Dendritic cell treated with granulocyte-macrophage colony-stimulating factor and Interleukin-4, amounts not matched to agents 40 ng/mL and 50 ng/mL, for 4 days (primary cell): Measurements from ENCODE around the gene UBL3.

Source experiments
- H3K27ac Mint-ChIP-seq: one replicate; pipeline ENCODE4 v1.8.0; 2022; ENCODE audit warnings: mild to moderate bottlenecking, mixed read lengths
- H3K27me3 Mint-ChIP-seq: one replicate; pipeline ENCODE4 v1.8.0; 2022; ENCODE audit warnings: mild to moderate bottlenecking, mixed read lengths
- H3K36me3 Mint-ChIP-seq: one replicate; pipeline ENCODE4 v1.8.0; 2022; ENCODE audit warnings: low read depth, mixed read lengths
- H3K4me1 Mint-ChIP-seq: one replicate; pipeline ENCODE4 v1.8.0; 2022; ENCODE audit warnings: low read depth, mixed read lengths
- H3K4me3 Mint-ChIP-seq: one replicate; pipeline ENCODE4 v1.8.0; 2022; ENCODE audit warnings: mild to moderate bottlenecking, moderate library complexity, mixed read lengths
- H3K9me3 Mint-ChIP-seq: one replicate; pipeline ENCODE4 v1.8.0; 2022; ENCODE audit warnings: mixed read lengths
- intact Hi-C: fragments of 100-400 bp; cut with micrococcal nuclease; formaldehyde crosslinking; loops from one replicate; pipeline ENCODE4 v1.15.0; 2022

The UBL3 gene

GRCh38 chr13:29718694-29719093, 131.7 kb downstream of the UBL3 start:
- Mint-ChIP-seq H3K27ac (no peak overlapping the region), H3K4me3 (no peak overlapping the region), H3K9me3 (no peaks in the 10 kb centered on the region), H3K4me1 (no peaks in the 10 kb centered on the region), H3K27me3 (peaks cover 3% of the 10 kb centered on the region), H3K36me3 (no peaks in the 10 kb centered on the region)
- intact Hi-C loops: no loop called here

DNA sequence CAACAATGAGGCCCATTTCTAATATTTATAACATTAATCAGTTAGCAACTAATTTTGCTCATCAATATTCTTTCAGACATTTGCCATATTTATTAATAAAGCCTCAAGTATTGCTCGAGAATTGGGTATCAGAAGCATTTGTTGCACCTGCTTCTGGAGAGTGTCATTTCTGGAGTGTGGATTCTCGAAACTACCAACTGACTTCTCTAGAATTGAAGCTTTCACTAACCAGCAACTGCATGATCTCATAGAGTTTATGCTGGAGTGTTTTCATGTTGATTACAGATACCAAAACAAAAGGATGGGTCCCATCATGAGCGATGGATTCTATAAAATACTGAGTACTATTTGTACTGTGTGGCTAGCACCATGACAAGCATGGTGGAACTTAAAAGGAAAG, 133.9 kb downstream of the UBL3 start:
- H3K9me3 Mint-ChIP-seq: no peaks in the 10 kb centered on the region
- H3K4me1 Mint-ChIP-seq: no peaks in the 10 kb centered on the region
- H3K27me3 Mint-ChIP-seq: peaks cover 6% of the 10 kb centered on the region
- no peaks in the 10 kb centered on the region for H3K36me3 Mint-ChIP-seq
- no peak overlapping the region for H3K27ac Mint-ChIP-seq
- intact Hi-C loops: no loop called here
- no peak overlapping the region for H3K4me3 Mint-ChIP-seq
